ENCODE data around the gene SMIM10. TPM values are rescaled to one million over a fixed set of nuclear protein-coding genes. Genes with fewer than 3 reads are reported as not detected.
"Not testable (repeated sequence)": the region's sequence is repeated elsewhere in the genome, so short reads cannot be mapped to it uniquely, and the experiment has no call there.

The SMIM10 gene
- not detected for total RNA-seq (ENCODE audit: unreplicated experiment)
- long read RNA-seq: 0 reads

GRCh38 chrX:134990801-134991481 lies at the start of gene SMIM10:
Gene SMIM10 (plus strand): TSS chrX:134990991. CDS start chrX:134991096, 105 bp downstream.
- H3K4me3 Mint-ChIP-seq (ENCODE audit: unreplicated experiment): peak within 1 kb of the TSS; percentile 82
- no peak for TF ChIP-seq CTCF (IDR thresholded peaks at IDR 0.05; ENCODE audit: partially characterized antibody, unreplicated experiment)
- no peak within 1 kb of the TSS for H3K27ac Mint-ChIP-seq (ENCODE audit: unreplicated experiment)
- DNase-seq: peak; percentile 40
- H3K4me1 Mint-ChIP-seq (ENCODE audit: low read depth, unreplicated experiment): peaks cover 3% of the 10 kb centered on the region
- peaks cover 5% of the 10 kb centered on the region for H3K27me3 Mint-ChIP-seq (ENCODE audit: unreplicated experiment)
- peaks cover 5% of the 10 kb centered on the region for H3K9me3 Mint-ChIP-seq (ENCODE audit: unreplicated experiment)
- no peaks in the 10 kb centered on the region for H3K36me3 Mint-ChIP-seq (ENCODE audit: unreplicated experiment)

DNA sequence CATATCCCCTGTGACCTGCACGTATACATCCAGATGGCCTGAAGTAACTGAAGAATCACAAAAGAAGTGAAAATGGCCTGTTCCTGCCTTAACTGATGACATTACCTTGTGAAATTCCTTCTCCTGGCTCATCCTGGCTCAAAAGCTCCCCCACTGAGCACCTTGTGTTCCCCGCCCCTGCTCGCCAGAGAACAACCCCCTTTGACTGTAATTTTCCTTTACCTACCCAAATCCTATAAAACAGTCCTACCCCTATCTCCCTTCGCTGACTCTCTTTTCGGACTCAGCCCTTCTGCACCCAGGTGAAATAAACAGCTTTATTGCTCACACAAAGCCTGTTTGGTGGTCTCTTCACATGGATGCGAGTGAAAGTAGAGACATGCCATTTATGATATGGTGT lies 44.4 kb upstream of the SMIM10 start:
- not testable (repeated sequence) for H3K36me3 Mint-ChIP-seq (ENCODE audit: unreplicated experiment); H3K4me1 Mint-ChIP-seq (ENCODE audit: low read depth, unreplicated experiment); H3K27me3 Mint-ChIP-seq (ENCODE audit: unreplicated experiment); H3K9me3 Mint-ChIP-seq (ENCODE audit: unreplicated experiment); DNase-seq; H3K27ac Mint-ChIP-seq (ENCODE audit: unreplicated experiment); H3K4me3 Mint-ChIP-seq (ENCODE audit: unreplicated experiment)

- TF ChIP-seq CTCF (IDR thresholded peaks at IDR 0.05; ENCODE audit: partially characterized antibody, unreplicated experiment): no peak
- H3K9me3 Mint-ChIP-seq (ENCODE audit: unreplicated experiment): no peaks in the 10 kb centered on the region
- H3K36me3 Mint-ChIP-seq (ENCODE audit: unreplicated experiment): no peaks in the 10 kb centered on the region
- H3K27ac Mint-ChIP-seq (ENCODE audit: unreplicated experiment): no peak overlapping the region
- DNase-seq: no peak
- no peak overlapping the region for H3K4me3 Mint-ChIP-seq (ENCODE audit: unreplicated experiment)
- peaks cover 1% of the 10 kb centered on the region for H3K27me3 Mint-ChIP-seq (ENCODE audit: unreplicated experiment)
- H3K4me1 Mint-ChIP-seq (ENCODE audit: low read depth, unreplicated experiment): no peaks in the 10 kb centered on the region
Measured at GRCh38 chrX:134948333-134949241, 42.2 kb upstream of the SMIM10 start.

- Mint-ChIP-seq H3K9me3 (ENCODE audit: unreplicated experiment) (no peaks in the 10 kb centered on the region), H3K4me3 (ENCODE audit: unreplicated experiment) (no peak overlapping the region), H3K36me3 (ENCODE audit: unreplicated experiment) (no peaks in the 10 kb centered on the region), H3K27ac (ENCODE audit: unreplicated experiment) (no peak overlapping the region), H3K27me3 (ENCODE audit: unreplicated experiment) (peaks cover 1% of the 10 kb centered on the region), H3K4me1 (ENCODE audit: low read depth, unreplicated experiment) (no peaks in the 10 kb centered on the region)
- TF ChIP-seq CTCF (IDR thresholded peaks at IDR 0.05; ENCODE audit: partially characterized antibody, unreplicated experiment): no peak
- no peak for DNase-seq
Measured at GRCh38 chrX:134949271-134949670, 41.5 kb upstream of the SMIM10 start.

DNA sequence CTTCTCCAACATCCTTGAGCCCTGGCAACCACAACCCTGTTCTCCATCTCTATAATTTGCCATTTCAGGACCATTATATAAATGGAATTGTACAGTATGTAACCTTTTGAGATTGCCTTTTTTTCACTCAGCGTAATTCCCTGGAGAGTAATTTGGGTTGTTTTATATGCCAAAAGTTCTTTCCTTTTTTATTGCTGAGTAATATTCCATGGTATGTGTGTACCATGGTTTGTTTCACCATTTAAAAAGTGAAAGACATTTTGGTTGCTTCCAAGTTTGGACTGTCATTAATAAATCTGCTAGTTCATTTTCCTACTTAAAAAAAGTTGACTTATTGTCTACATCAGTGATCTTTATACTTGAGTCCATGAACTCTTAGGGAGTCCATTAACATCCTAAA lies 33.0 kb upstream of the SMIM10 start:
- peaks cover 1% of the 10 kb centered on the region for H3K9me3 Mint-ChIP-seq (ENCODE audit: unreplicated experiment)
- no peaks in the 10 kb centered on the region for H3K36me3 Mint-ChIP-seq (ENCODE audit: unreplicated experiment)
- H3K4me3 Mint-ChIP-seq (ENCODE audit: unreplicated experiment): no peak overlapping the region
- H3K27ac Mint-ChIP-seq (ENCODE audit: unreplicated experiment): no peak overlapping the region
- peaks cover 2% of the 10 kb centered on the region for H3K27me3 Mint-ChIP-seq (ENCODE audit: unreplicated experiment)
- no peaks in the 10 kb centered on the region for H3K4me1 Mint-ChIP-seq (ENCODE audit: low read depth, unreplicated experiment)
- no peak for DNase-seq
- no peak for TF ChIP-seq CTCF (IDR thresholded peaks at IDR 0.05; ENCODE audit: partially characterized antibody, unreplicated experiment)

- not testable (repeated sequence) for H3K9me3 Mint-ChIP-seq (ENCODE audit: unreplicated experiment)
Measured at GRCh38 chrX:134960366-134960765, 30.4 kb upstream of the SMIM10 start.

More at GRCh38 chrX:134960366-134960765, 30.4 kb upstream of the SMIM10 start:
- H3K27ac Mint-ChIP-seq (ENCODE audit: unreplicated experiment); H3K27me3 Mint-ChIP-seq (ENCODE audit: unreplicated experiment); DNase-seq; H3K4me3 Mint-ChIP-seq (ENCODE audit: unreplicated experiment); H3K4me1 Mint-ChIP-seq (ENCODE audit: low read depth, unreplicated experiment); H3K36me3 Mint-ChIP-seq (ENCODE audit: unreplicated experiment): not testable (repeated sequence)

All from glutamatergic neuron (in vitro differentiated cells).